DMS53 treated with DMSO at 0.1 percent for 48 hours (cell line): ENCODE results near the gene LGALS12.
A peak's percentile ranks its signal among the peaks of the same experiment; 100 is the strongest.

Experiments used
- DNase-seq: peaks from one replicate; lab custom pipeline; 2025; ENCODE audit not compliant: unreplicated experiment; lab: John Stamatoyannopoulos, UW

LGALS12 gene

GRCh38 chr11:63505857-63506528, at the start of gene LGALS12:
LGALS12 (plus strand) TSS chr11:63506084; CDS start chr11:63506459, 375 bp downstream.
- no peak for DNase-seq

GRCh38 chr11:63459586-63459985, 46.3 kb upstream of the LGALS12 start:
- no peak for DNase-seq

GRCh38 chr11:63462137-63462536, 43.7 kb upstream of the LGALS12 start:
- DNase-seq: no peak

GRCh38 chr11:63470311-63470710, 35.6 kb upstream of the LGALS12 start:
- DNase-seq: no peak

- no peak for DNase-seq
Measured at GRCh38 chr11:63472372-63472771, 33.5 kb upstream of the LGALS12 start.

- no peak for DNase-seq
Measured at GRCh38 chr11:63476618-63477017, 29.3 kb upstream of the LGALS12 start.

- DNase-seq: peak; percentile 85
Measured at GRCh38 chr11:63478896-63479295, 27.0 kb upstream of the LGALS12 start.

- DNase-seq: no peak
Measured at GRCh38 chr11:63480039-63480438, 25.8 kb upstream of the LGALS12 start.

- no peak for DNase-seq
Measured at GRCh38 chr11:63485777-63486176, 20.1 kb upstream of the LGALS12 start.

- DNase-seq: no peak
Measured at GRCh38 chr11:63488789-63489188, 17.1 kb upstream of the LGALS12 start.

- DNase-seq: no peak
Measured at GRCh38 chr11:63489879-63490278, 16.0 kb upstream of the LGALS12 start.

GRCh38 chr11:63490551-63491239, 15.2 kb upstream of the LGALS12 start, which contains the start of gene PLAAT5:
PLAAT5 (minus strand) TSS chr11:63491167; CDS start chr11:63491034, 133 bp downstream.
- no peak for DNase-seq

GRCh38 chr11:63491240-63491587, 14.7 kb upstream of the LGALS12 start:
- DNase-seq: no peak

- no peak for DNase-seq
Measured at GRCh38 chr11:63491636-63492372, 14.1 kb upstream of the LGALS12 start.

GRCh38 chr11:63492441-63492840, 13.4 kb upstream of the LGALS12 start:
- no peak for DNase-seq

- no peak for DNase-seq
Measured at GRCh38 chr11:63493127-63493526, 12.8 kb upstream of the LGALS12 start.

GRCh38 chr11:63494975-63495374, 10.9 kb upstream of the LGALS12 start:
- DNase-seq: no peak

GRCh38 chr11:63499874-63500273, 6.0 kb upstream of the LGALS12 start:
- DNase-seq: no peak

- DNase-seq: no peak
Measured at GRCh38 chr11:63501236-63501635, 4.6 kb upstream of the LGALS12 start.

GRCh38 chr11:63502252-63502820, 3.5 kb upstream of the LGALS12 start:
- DNase-seq: no peak

- no peak for DNase-seq
Measured at GRCh38 chr11:63503492-63503891, 2.4 kb upstream of the LGALS12 start.

- DNase-seq: no peak
Measured at GRCh38 chr11:63504054-63504453, 1.8 kb upstream of the LGALS12 start.
